SK-N-SH treated with all-trans-retinoic acid at 6 μM for 48 hours (cell line): ENCODE results near the gene FAM117B.

Source experiments
- ATAC-seq: fragments of 200-7000 bp; cut with Tn5 transposase; 3 replicates; pipeline ENCODE4 v1.9.1; 2020; ENCODE audit warnings: mild to moderate bottlenecking, moderate library complexity
- ARNTL ChIP-seq: fragments of 450-650 bp; formaldehyde crosslinking; IDR thresholded peaks from 2 replicates; pipeline ENCODE4 v1.5.0; 2020; ENCODE audit warnings: low read depth, mild to moderate bottlenecking, moderate library complexity, borderline replicate concordance
- BACH2 ChIP-seq: fragments of 250-450 bp; sonication (Bioruptor Pico); IDR thresholded peaks from 2 replicates; pipeline ENCODE4 v1.9.0; 2021; ENCODE audit warnings: mild to moderate bottlenecking, borderline replicate concordance
- CSDC2 ChIP-seq: fragments of 250-450 bp; sonication (Bioruptor Pico); IDR thresholded peaks from 2 replicates; pipeline ENCODE4 v1.5.0; 2020; ENCODE audit warnings: mild to moderate bottlenecking, moderate library complexity
- ESRRG ChIP-seq: fragments of 250-450 bp; sonication (Bioruptor Pico); IDR thresholded peaks from 2 replicates; pipeline ENCODE4 v1.6.1; 2021; ENCODE audit warnings: mild to moderate bottlenecking
- GLIS3 ChIP-seq: fragments of 250-450 bp; sonication (Bioruptor Pico); IDR thresholded peaks from 2 replicates; pipeline ENCODE4 v1.5.0; 2020; ENCODE audit warnings: mild to moderate bottlenecking, moderate library complexity
- OSR1 ChIP-seq: fragments of 250-450 bp; sonication (Bioruptor Pico); IDR thresholded peaks from 2 replicates; pipeline ENCODE4 v1.8.0; 2022; ENCODE audit warnings: moderate library complexity, mild to moderate bottlenecking, inconsistent platforms
- PPARA ChIP-seq: fragments of 250-450 bp; sonication (Bioruptor Pico); IDR thresholded peaks from 2 replicates; pipeline ENCODE4 v1.5.0; 2020; ENCODE audit warnings: mild to moderate bottlenecking, borderline replicate concordance
- RARB ChIP-seq: fragments of 250-450 bp; sonication (Bioruptor Pico); IDR thresholded peaks from 2 replicates; pipeline ENCODE4 v1.8.0; 2021; ENCODE audit warnings: mild to moderate bottlenecking, moderate library complexity
- SNAI2 ChIP-seq: fragments of 250-450 bp; sonication (Bioruptor Pico); IDR thresholded peaks from 2 replicates; pipeline ENCODE4 v1.5.0; 2020; ENCODE audit warnings: mild to moderate bottlenecking, moderate library complexity
- TCF4 ChIP-seq: fragments of 250-450 bp; sonication (Bioruptor Pico); IDR thresholded peaks from 2 replicates; pipeline ENCODE4 v1.8.0; 2021; ENCODE audit warnings: mild to moderate bottlenecking, moderate library complexity, borderline replicate concordance
- TOX ChIP-seq: fragments of 250-450 bp; sonication (Bioruptor Pico); IDR thresholded peaks from 2 replicates; pipeline ENCODE4 v1.8.0; 2021; ENCODE audit warnings: mild to moderate bottlenecking, moderate library complexity, borderline replicate concordance
- ZC3H10 ChIP-seq: fragments of 250-450 bp; sonication (Bioruptor Pico); IDR thresholded peaks from 2 replicates; pipeline ENCODE4 v1.5.1; 2021; ENCODE audit warnings: mild to moderate bottlenecking, moderate library complexity
- ZFP3 ChIP-seq: fragments of 250-450 bp; sonication (Bioruptor Pico); IDR thresholded peaks from 2 replicates; pipeline ENCODE4 v1.5.0; 2020; ENCODE audit warnings: mild to moderate bottlenecking, moderate library complexity
- ZFP30 ChIP-seq: fragments of 450-650 bp; formaldehyde crosslinking; IDR thresholded peaks from 2 replicates; pipeline ENCODE4 v1.5.0; 2022; ENCODE audit warnings: mild to moderate bottlenecking, moderate library complexity
- ZNF565 ChIP-seq: fragments of 450-650 bp; formaldehyde crosslinking; conservative IDR thresholded peaks from 2 replicates; pipeline ENCODE4 v1.5.0; 2020; ENCODE audit warnings: low read depth, mild to moderate bottlenecking, moderate library complexity
- ZNF70 ChIP-seq: fragments of 450-650 bp; formaldehyde crosslinking; IDR thresholded peaks from 2 replicates; pipeline ENCODE4 v1.5.0; 2020; ENCODE audit warnings: mild to moderate bottlenecking, moderate library complexity
- ZNF8 ChIP-seq: fragments of 450-650 bp; formaldehyde crosslinking; IDR thresholded peaks from 2 replicates; pipeline ENCODE4 v1.5.0; 2020; ENCODE audit warnings: mild to moderate bottlenecking, moderate library complexity
- TF ChIP-seq, protein P1 (sequence below): fragments of 250-450 bp; sonication (Bioruptor Pico); IDR thresholded peaks from 2 replicates; pipeline ENCODE4 v1.8.0; 2021; ENCODE audit warnings: low read depth, mild to moderate bottlenecking, moderate library complexity, borderline replicate concordance
- TF ChIP-seq, protein P2 (sequence below): fragments of 250-450 bp; sonication (Bioruptor Pico); IDR thresholded peaks from 2 replicates; pipeline ENCODE4 v1.5.0; 2020; ENCODE audit warnings: mild to moderate bottlenecking, moderate library complexity
- TF ChIP-seq, protein P3 (sequence below): fragments of 250-450 bp; sonication (Bioruptor Pico); IDR thresholded peaks from 2 replicates; pipeline ENCODE4 v1.5.1; 2021; ENCODE audit warnings: mild to moderate bottlenecking, moderate library complexity
- TF ChIP-seq, protein P4 (sequence below): fragments of 250-450 bp; sonication (Bioruptor Pico); IDR thresholded peaks from 2 replicates; pipeline ENCODE4 v1.8.0; 2020; ENCODE audit warnings: mild to moderate bottlenecking, moderate library complexity, borderline replicate concordance

Gene FAM117B

DNA sequence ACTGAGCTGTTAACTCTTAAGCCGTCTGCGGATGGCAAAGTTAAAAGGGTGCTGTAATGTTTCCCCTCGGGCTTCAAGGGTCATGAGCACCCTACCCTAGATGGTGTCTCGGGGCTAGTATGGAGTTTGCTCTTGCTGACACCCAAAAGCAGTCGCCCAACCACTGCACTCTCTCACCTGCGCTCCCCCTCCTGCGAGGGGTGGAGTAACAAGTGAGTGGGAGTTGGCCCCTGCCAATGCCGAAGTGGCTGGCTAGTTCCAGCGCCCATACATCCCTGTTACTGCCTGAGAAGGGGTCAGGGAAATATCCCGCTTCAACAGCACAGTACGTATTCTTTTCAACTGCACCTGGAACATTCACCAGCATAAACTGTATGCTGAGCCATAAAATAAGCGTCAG lies 47.5 kb downstream of the FAM117B start:
- TF ChIP-seq, protein P1, sequence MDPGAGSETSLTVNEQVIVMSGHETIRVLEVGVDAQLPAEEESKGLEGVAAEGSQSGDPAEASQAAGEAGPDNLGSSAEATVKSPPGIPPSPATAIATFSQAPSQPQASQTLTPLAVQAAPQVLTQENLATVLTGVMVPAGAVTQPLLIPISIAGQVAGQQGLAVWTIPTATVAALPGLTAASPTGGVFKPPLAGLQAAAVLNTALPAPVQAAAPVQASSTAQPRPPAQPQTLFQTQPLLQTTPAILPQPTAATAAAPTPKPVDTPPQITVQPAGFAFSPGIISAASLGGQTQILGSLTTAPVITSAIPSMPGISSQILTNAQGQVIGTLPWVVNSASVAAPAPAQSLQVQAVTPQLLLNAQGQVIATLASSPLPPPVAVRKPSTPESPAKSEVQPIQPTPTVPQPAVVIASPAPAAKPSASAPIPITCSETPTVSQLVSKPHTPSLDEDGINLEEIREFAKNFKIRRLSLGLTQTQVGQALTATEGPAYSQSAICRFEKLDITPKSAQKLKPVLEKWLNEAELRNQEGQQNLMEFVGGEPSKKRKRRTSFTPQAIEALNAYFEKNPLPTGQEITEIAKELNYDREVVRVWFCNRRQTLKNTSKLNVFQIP (CRISPR knock-in tag), result no peak
- TF ChIP-seq ARNTL (CRISPR knock-in tag) (no peak), ZFP30 (CRISPR knock-in tag) (no peak), ZNF70 (CRISPR knock-in tag) (no peak), OSR1 (CRISPR knock-in tag) (no peak), BACH2 (CRISPR knock-in tag) (no peak), ZNF565 (CRISPR knock-in tag) (no peak), SNAI2 (CRISPR knock-in tag) (no peak), ZFP3 (no peak), ZNF8 (CRISPR knock-in tag) (no peak), TOX (CRISPR knock-in tag) (no peak), ZC3H10 (CRISPR knock-in tag) (no peak), GLIS3 (CRISPR knock-in tag) (no peak), RARB (CRISPR knock-in tag) (no peak), CSDC2 (no peak), TCF4 (no peak), ESRRG (no peak)
- TF ChIP-seq, protein P2, sequence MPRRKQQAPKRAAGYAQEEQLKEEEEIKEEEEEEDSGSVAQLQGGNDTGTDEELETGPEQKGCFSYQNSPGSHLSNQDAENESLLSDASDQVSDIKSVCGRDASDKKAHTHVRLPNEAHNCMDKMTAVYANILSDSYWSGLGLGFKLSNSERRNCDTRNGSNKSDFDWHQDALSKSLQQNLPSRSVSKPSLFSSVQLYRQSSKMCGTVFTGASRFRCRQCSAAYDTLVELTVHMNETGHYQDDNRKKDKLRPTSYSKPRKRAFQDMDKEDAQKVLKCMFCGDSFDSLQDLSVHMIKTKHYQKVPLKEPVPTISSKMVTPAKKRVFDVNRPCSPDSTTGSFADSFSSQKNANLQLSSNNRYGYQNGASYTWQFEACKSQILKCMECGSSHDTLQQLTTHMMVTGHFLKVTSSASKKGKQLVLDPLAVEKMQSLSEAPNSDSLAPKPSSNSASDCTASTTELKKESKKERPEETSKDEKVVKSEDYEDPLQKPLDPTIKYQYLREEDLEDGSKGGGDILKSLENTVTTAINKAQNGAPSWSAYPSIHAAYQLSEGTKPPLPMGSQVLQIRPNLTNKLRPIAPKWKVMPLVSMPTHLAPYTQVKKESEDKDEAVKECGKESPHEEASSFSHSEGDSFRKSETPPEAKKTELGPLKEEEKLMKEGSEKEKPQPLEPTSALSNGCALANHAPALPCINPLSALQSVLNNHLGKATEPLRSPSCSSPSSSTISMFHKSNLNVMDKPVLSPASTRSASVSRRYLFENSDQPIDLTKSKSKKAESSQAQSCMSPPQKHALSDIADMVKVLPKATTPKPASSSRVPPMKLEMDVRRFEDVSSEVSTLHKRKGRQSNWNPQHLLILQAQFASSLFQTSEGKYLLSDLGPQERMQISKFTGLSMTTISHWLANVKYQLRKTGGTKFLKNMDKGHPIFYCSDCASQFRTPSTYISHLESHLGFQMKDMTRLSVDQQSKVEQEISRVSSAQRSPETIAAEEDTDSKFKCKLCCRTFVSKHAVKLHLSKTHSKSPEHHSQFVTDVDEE (CRISPR knock-in tag), result no peak
- TF ChIP-seq, protein P3, sequence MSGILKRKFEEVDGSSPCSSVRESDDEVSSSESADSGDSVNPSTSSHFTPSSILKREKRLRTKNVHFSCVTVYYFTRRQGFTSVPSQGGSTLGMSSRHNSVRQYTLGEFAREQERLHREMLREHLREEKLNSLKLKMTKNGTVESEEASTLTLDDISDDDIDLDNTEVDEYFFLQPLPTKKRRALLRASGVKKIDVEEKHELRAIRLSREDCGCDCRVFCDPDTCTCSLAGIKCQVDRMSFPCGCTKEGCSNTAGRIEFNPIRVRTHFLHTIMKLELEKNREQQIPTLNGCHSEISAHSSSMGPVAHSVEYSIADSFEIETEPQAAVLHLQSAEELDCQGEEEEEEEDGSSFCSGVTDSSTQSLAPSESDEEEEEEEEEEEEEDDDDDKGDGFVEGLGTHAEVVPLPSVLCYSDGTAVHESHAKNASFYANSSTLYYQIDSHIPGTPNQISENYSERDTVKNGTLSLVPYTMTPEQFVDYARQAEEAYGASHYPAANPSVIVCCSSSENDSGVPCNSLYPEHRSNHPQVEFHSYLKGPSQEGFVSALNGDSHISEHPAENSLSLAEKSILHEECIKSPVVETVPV (CRISPR knock-in tag), result no peak
- no peak for ATAC-seq

DNA sequence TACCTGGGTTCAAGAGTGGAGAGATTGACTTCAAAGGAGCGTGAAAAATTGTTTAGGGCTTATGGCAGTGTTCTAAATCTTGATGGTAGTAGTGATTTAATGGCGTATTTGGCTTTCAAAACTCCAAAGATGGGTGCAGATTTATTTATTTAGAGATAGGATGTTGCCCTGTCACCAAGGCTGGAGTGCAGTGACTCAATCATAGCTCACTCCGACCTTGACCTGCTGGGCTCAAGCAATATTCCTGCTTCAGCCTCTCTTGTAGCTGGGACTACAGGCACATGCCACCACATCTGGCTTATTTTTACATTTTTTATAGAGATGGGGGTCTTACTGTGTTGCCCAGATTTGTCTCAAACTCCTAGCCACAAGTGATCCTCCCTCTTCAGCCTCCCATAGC lies 52.5 kb downstream of the FAM117B start:
- ATAC-seq, result no peak
- no peak for TF ChIP-seq TOX (CRISPR knock-in tag)
- no peak for TF ChIP-seq ZC3H10 (CRISPR knock-in tag)
- no peak for TF ChIP-seq TCF4
- no peak for TF ChIP-seq ZNF70 (CRISPR knock-in tag)
- TF ChIP-seq OSR1 (CRISPR knock-in tag), result no peak
- no peak for TF ChIP-seq ZFP3
- TF ChIP-seq ZFP30 (CRISPR knock-in tag), result no peak
- no peak for TF ChIP-seq ARNTL (CRISPR knock-in tag)
- TF ChIP-seq, protein P2 (CRISPR knock-in tag), result no peak
- no peak for TF ChIP-seq CSDC2
- TF ChIP-seq, protein P3 (CRISPR knock-in tag), result no peak
- no peak for TF ChIP-seq ZNF565 (CRISPR knock-in tag)
- no peak for TF ChIP-seq GLIS3 (CRISPR knock-in tag)
- no peak for TF ChIP-seq PPARA (CRISPR knock-in tag)

DNA sequence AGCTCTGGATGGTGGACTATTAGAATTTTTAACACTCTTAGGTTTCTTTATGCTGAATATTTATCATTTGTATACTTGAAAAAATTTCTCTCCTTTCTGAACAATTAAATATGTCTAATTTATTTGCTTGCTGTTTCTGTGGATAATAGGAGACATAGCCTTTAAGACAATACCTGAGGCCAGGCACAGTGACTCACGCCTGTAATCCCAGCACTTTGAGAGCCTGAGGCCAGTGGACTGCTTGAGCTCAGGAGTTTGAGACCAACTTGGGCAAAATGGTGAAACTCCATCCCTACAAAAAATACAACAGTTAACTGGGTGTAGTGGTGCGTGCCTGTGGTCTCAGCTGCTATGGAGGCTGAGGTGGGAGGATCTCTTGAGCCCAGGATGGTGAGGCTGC lies 54.7 kb downstream of the FAM117B start:
- TF ChIP-seq RARB (CRISPR knock-in tag), result no peak
- no peak for TF ChIP-seq CSDC2
- TF ChIP-seq, protein P1 (CRISPR knock-in tag), result no peak
- TF ChIP-seq, protein P4, sequence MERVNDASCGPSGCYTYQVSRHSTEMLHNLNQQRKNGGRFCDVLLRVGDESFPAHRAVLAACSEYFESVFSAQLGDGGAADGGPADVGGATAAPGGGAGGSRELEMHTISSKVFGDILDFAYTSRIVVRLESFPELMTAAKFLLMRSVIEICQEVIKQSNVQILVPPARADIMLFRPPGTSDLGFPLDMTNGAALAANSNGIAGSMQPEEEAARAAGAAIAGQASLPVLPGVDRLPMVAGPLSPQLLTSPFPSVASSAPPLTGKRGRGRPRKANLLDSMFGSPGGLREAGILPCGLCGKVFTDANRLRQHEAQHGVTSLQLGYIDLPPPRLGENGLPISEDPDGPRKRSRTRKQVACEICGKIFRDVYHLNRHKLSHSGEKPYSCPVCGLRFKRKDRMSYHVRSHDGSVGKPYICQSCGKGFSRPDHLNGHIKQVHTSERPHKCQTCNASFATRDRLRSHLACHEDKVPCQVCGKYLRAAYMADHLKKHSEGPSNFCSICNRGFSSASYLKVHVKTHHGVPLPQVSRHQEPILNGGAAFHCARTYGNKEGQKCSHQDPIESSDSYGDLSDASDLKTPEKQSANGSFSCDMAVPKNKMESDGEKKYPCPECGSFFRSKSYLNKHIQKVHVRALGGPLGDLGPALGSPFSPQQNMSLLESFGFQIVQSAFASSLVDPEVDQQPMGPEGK, result no peak
- TF ChIP-seq GLIS3 (CRISPR knock-in tag), result no peak
- TF ChIP-seq ZFP30 (CRISPR knock-in tag), result no peak
- TF ChIP-seq ZFP3, result no peak
- ATAC-seq, result no peak
